GM23338 (cell line): ENCODE data around the gene ARHGAP28. TPM values are rescaled to one million over a fixed set of nuclear protein-coding genes. Genes with fewer than 3 reads are reported as not detected.

Experiments used
- ATAC-seq: fragments of 200-7000 bp; cut with Tn5 transposase; 3 replicates; pipeline ENCODE4 v1.9.1; 2020
- DNase-seq: peaks from one replicate; pipeline ENCODE4 v3.0.0-alpha.2; 2015; ENCODE audit warnings: low spot score
- H2AFZ ChIP-seq: fragments of 200-600 bp; sonication (generic); 2 replicates; pipeline ENCODE4 v1.8.0; 2016; ENCODE audit warnings: antibody characterized with exemption, mild to moderate bottlenecking, moderate library complexity
- H3F3A ChIP-seq: fragments of 200-600 bp; sonication (generic); replicated peaks from 2 replicates; pipeline ENCODE4 v1.8.0; 2017; ENCODE audit warnings: antibody characterized with exemption, mixed run types, low read depth
- H3K27ac ChIP-seq: fragments of 200-600 bp; sonication (generic); 2 replicates; pipeline ENCODE4 v1.6.1; 2016; ENCODE audit warnings: low read depth
- H3K27me3 ChIP-seq: fragments of 200-600 bp; sonication (generic); 2 replicates; pipeline ENCODE4 v1.8.0; 2016; ENCODE audit warnings: mild to moderate bottlenecking, mixed run types, moderate library complexity; ENCODE audit not compliant: insufficient read depth
- H3K36me3 ChIP-seq: fragments of 200-600 bp; sonication (generic); 2 replicates; pipeline ENCODE4 v1.8.0; 2016; ENCODE audit warnings: mild to moderate bottlenecking; ENCODE audit not compliant: insufficient read depth
- H3K4me1 ChIP-seq: fragments of 200-600 bp; sonication (generic); 2 replicates; pipeline ENCODE4 v1.8.0; 2016; ENCODE audit warnings: mild to moderate bottlenecking, moderate library complexity; ENCODE audit not compliant: insufficient read depth
- H3K4me2 ChIP-seq: fragments of 200-600 bp; sonication (generic); 2 replicates; pipeline ENCODE4 v1.7.1; 2017; ENCODE audit warnings: mixed run types
- H3K4me3 ChIP-seq: fragments of 200-600 bp; sonication (generic); 2 replicates; pipeline ENCODE4 v1.6.1; 2016; ENCODE audit warnings: mixed run types
- H3K79me2 ChIP-seq: fragments of 200-600 bp; sonication (generic); replicated peaks from 2 replicates; pipeline ENCODE4 v1.8.0; 2017; ENCODE audit warnings: mild to moderate bottlenecking; ENCODE audit not compliant: insufficient read depth
- H3K9me2 ChIP-seq: fragments of 200-600 bp; sonication (generic); 2 replicates; pipeline ENCODE4 v1.8.0; 2017; ENCODE audit not compliant: insufficient read depth
- H4K20me1 ChIP-seq: fragments of 200-600 bp; sonication (generic); replicated peaks from 2 replicates; pipeline ENCODE4 v1.8.0; 2017; ENCODE audit warnings: mild to moderate bottlenecking; ENCODE audit not compliant: insufficient read depth
- H3K27ac Mint-ChIP-seq: 2 replicates; pipeline ENCODE4 v1.8.0; 2020; ENCODE audit warnings: inconsistent platforms, mild to moderate bottlenecking, moderate library complexity, mixed read lengths
- H3K27me3 Mint-ChIP-seq: 3 replicates; pipeline ENCODE4 v1.8.0; 2022; ENCODE audit warnings: low read depth, mild to moderate bottlenecking, moderate library complexity, mixed read lengths, inconsistent platforms; ENCODE audit not compliant: insufficient read depth, poor library complexity
- H3K36me3 Mint-ChIP-seq: 3 replicates; pipeline ENCODE4 v1.8.0; 2021; ENCODE audit warnings: low read depth, mild to moderate bottlenecking, inconsistent platforms, moderate library complexity, mixed read lengths
- H3K4me1 Mint-ChIP-seq: 3 replicates; pipeline ENCODE4 v1.8.0; 2020; ENCODE audit warnings: mild to moderate bottlenecking, inconsistent platforms, mixed read lengths
- H3K4me3 Mint-ChIP-seq: 3 replicates; pipeline ENCODE4 v1.8.0; 2021; ENCODE audit warnings: moderate library complexity, mild to moderate bottlenecking, inconsistent platforms, mixed read lengths
- H3K9me3 Mint-ChIP-seq: 3 replicates; pipeline ENCODE4 v1.8.0; 2020; ENCODE audit warnings: moderate library complexity, mild to moderate bottlenecking, inconsistent platforms, mixed read lengths
- CREB1 ChIP-seq: fragments of 250-450 bp; sonication (Bioruptor Pico); IDR thresholded peaks from 2 replicates; pipeline ENCODE4 v1.5.0; 2020; ENCODE audit warnings: low read depth, mild to moderate bottlenecking, moderate library complexity
- EZH2 ChIP-seq: fragments of 200-600 bp; sonication (generic); IDR thresholded peaks from one replicate; pipeline ENCODE4 v1.8.0; 2017; ENCODE audit warnings: antibody characterized with exemption, mild to moderate bottlenecking, low read depth; ENCODE audit not compliant: unreplicated experiment
- EZH2phosphoT487 ChIP-seq: fragments of 200-600 bp; sonication (generic); IDR thresholded peaks from one replicate; pipeline ENCODE4 v1.8.1; 2018; ENCODE audit warnings: antibody characterized with exemption; ENCODE audit not compliant: unreplicated experiment
- JUNB ChIP-seq: IDR thresholded peaks from one replicate; pipeline ENCODE4 v1.6.1; 2016; ENCODE audit warnings: antibody characterized with exemption; ENCODE audit not compliant: unreplicated experiment
- NANOG ChIP-seq: IDR thresholded peaks from 2 replicates; pipeline ENCODE4 v1.6.1; 2016; ENCODE audit warnings: antibody characterized with exemption, borderline replicate concordance
- POLR2AphosphoS5 ChIP-seq: IDR thresholded peaks from 2 replicates; pipeline ENCODE4 v1.6.1; 2016; ENCODE audit warnings: antibody characterized with exemption, low read depth
- REST ChIP-seq: IDR thresholded peaks from one replicate; pipeline ENCODE4 v1.6.1; 2018; ENCODE audit warnings: antibody characterized with exemption; ENCODE audit not compliant: unreplicated experiment
- STAT1 ChIP-seq: IDR thresholded peaks from one replicate; pipeline ENCODE4 v1.6.1; 2016; ENCODE audit warnings: antibody characterized with exemption; ENCODE audit not compliant: unreplicated experiment
- ZNF114 ChIP-seq: fragments of 250-450 bp; sonication (Bioruptor Pico); IDR thresholded peaks from 2 replicates; pipeline ENCODE4 v1.5.0; 2020; ENCODE audit warnings: mild to moderate bottlenecking, moderate library complexity
- ZNF331 ChIP-seq: fragments of 250-450 bp; sonication (Bioruptor Pico); IDR thresholded peaks from 2 replicates; pipeline ENCODE4 v1.5.0; 2020; ENCODE audit warnings: low read depth, mild to moderate bottlenecking, moderate library complexity
- ZNF462 ChIP-seq: fragments of 250-450 bp; sonication (Bioruptor Pico); IDR thresholded peaks from 2 replicates; pipeline ENCODE4 v1.5.0; 2020; ENCODE audit warnings: mild to moderate bottlenecking, moderate library complexity
- polyA plus RNA-seq: library from polyadenylated mRNA; unstranded; fragments of >200 nt; fragmentation: Nextera tagmentation; extraction: Ambion mirVana; gene quantifications from 2 replicates; pipeline ENCODE4 v1.2.1, GENCODE V29; 2016
- total RNA-seq: library from RNA; depleted of rRNA; stranded (reverse); fragments of >200 nt; shearing (Covaris generic); gene quantifications from 2 replicates; pipeline ENCODE4 v1.2.3, GENCODE V29; 2014
- TF ChIP-seq, protein P1 (sequence below): IDR thresholded peaks from 2 replicates; pipeline ENCODE4 v1.6.1; 2016; ENCODE audit warnings: antibody characterized with exemption
- TF ChIP-seq, protein P2 (sequence below), 2 experiments: fragments of 200-600 bp in 1 of 2; sonication (generic) in 1 of 2; conservative IDR thresholded peaks; 2 replicates each; pipeline versions ENCODE4 v1.5.1 to v1.6.1; 2016 to 2017; ENCODE audit warnings: antibody characterized with exemption in 2 of 2, low read depth in 2 of 2, mild to moderate bottlenecking in 2 of 2, moderate library complexity in 1 of 2

Gene ARHGAP28
- total and polyA plus RNA-seq, 2 experiments from 2014 or later: 2.8 to 9.6 TPM

- Mint-ChIP-seq H3K4me3 (no peak overlapping the region), H3K36me3 (peaks cover 1% of the 10 kb centered on the region; the same call in 2 of the 3 replicates), H3K27ac (no peak overlapping the region), H3K4me1 (peaks cover 34% of the 10 kb centered on the region), H3K27me3 (peaks cover 4% of the 10 kb centered on the region), H3K9me3 (peaks cover 1% of the 10 kb centered on the region)
- TF ChIP-seq, protein P1, sequence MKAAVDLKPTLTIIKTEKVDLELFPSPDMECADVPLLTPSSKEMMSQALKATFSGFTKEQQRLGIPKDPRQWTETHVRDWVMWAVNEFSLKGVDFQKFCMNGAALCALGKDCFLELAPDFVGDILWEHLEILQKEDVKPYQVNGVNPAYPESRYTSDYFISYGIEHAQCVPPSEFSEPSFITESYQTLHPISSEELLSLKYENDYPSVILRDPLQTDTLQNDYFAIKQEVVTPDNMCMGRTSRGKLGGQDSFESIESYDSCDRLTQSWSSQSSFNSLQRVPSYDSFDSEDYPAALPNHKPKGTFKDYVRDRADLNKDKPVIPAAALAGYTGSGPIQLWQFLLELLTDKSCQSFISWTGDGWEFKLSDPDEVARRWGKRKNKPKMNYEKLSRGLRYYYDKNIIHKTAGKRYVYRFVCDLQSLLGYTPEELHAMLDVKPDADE: no peak
- no peak for TF ChIP-seq STAT1
- no peak for TF ChIP-seq EZH2
- TF ChIP-seq EZH2phosphoT487: no peak
- no peak for TF ChIP-seq NANOG
- TF ChIP-seq ZNF462 (CRISPR knock-in tag): no peak
- no peak for TF ChIP-seq ZNF331 (CRISPR knock-in tag)
- TF ChIP-seq JUNB: no peak
- TF ChIP-seq CREB1 (CRISPR knock-in tag): no peak
- no peak for TF ChIP-seq REST
- TF ChIP-seq, protein P2, sequence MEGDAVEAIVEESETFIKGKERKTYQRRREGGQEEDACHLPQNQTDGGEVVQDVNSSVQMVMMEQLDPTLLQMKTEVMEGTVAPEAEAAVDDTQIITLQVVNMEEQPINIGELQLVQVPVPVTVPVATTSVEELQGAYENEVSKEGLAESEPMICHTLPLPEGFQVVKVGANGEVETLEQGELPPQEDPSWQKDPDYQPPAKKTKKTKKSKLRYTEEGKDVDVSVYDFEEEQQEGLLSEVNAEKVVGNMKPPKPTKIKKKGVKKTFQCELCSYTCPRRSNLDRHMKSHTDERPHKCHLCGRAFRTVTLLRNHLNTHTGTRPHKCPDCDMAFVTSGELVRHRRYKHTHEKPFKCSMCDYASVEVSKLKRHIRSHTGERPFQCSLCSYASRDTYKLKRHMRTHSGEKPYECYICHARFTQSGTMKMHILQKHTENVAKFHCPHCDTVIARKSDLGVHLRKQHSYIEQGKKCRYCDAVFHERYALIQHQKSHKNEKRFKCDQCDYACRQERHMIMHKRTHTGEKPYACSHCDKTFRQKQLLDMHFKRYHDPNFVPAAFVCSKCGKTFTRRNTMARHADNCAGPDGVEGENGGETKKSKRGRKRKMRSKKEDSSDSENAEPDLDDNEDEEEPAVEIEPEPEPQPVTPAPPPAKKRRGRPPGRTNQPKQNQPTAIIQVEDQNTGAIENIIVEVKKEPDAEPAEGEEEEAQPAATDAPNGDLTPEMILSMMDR (conservative IDR thresholded peaks at IDR 0.05; ENCODE audit: low read depth in 2 of 2): no peak
- TF ChIP-seq POLR2AphosphoS5: no peak
- TF ChIP-seq ZNF114 (CRISPR knock-in tag): no peak
- Histone ChIP-seq H4K20me1 (no peaks in the 10 kb centered on the region), H2AFZ (no peak overlapping the region), H3F3A (no peaks in the 10 kb centered on the region), H3K4me2 (no peak overlapping the region), H3K9me2 (no peaks in the 10 kb centered on the region), H3K79me2 (no peaks in the 10 kb centered on the region), H3K36me3 (no peaks in the 10 kb centered on the region), H3K27ac (no peak overlapping the region), H3K27me3 (no peaks in the 10 kb centered on the region), H3K4me3 (no peak overlapping the region), H3K4me1 (peaks cover 28% of the 10 kb centered on the region)
- DNase-seq (no peak), ATAC-seq (no peak)
Observed at GRCh38 chr18:6782861-6783260, 53.3 kb downstream of the ARHGAP28 start.
